Measurements from ENCODE around the gene HELT. TPM values are rescaled to one million over a fixed set of nuclear protein-coding genes. Genes with fewer than 3 reads are reported as not detected.

HELT gene
- total and polyA plus RNA-seq, 8 donors: 0.64 TPM; not detected in 7

- DNase-seq: no peak
- Histone ChIP-seq H3K36me3 (no peaks in the 10 kb centered on the region), H3K27ac (no peak overlapping the region), H3K27me3 (no peaks in the 10 kb centered on the region), H3K9me3 (peaks cover 0 to 2% of the 10 kb centered on the region in 2 donors), H3K4me1 (no peaks in the 10 kb centered on the region), H3K4me3 (no peak overlapping the region)
- intact Hi-C loops (cut with DNase I): no loop called here
- TF ChIP-seq CTCF (IDR thresholded peaks at IDR 0.05): no peak
- ATAC-seq: no peak
These were observed 43.3 kb downstream of the HELT start for GRCh38 chr4:185061610-185062009.

- DNase-seq (no peak), ATAC-seq (no peak)
- intact Hi-C loops (cut with DNase I): no loop called here
- no peak overlapping the region for H3K27ac ChIP-seq
- H3K4me3 ChIP-seq: no peak overlapping the region
- peaks cover 0 to 2% of the 10 kb centered on the region in 2 donors for H3K9me3 ChIP-seq
- H3K4me1 ChIP-seq: no peaks in the 10 kb centered on the region
- H3K27me3 ChIP-seq: no peaks in the 10 kb centered on the region
- H3K36me3 ChIP-seq: no peaks in the 10 kb centered on the region
- no peak for TF ChIP-seq CTCF (IDR thresholded peaks at IDR 0.05)
These were observed 44.3 kb downstream of the HELT start for GRCh38 chr4:185062606-185063005.

- intact Hi-C loops (cut with DNase I): no loop called here
- Histone ChIP-seq H3K4me3 (no peak overlapping the region), H3K9me3 (peaks cover 0 to 2% of the 10 kb centered on the region in 2 donors), H3K36me3 (no peaks in the 10 kb centered on the region), H3K27ac (no peak overlapping the region), H3K4me1 (no peaks in the 10 kb centered on the region), H3K27me3 (peaks cover 0 to 8% of the 10 kb centered on the region in 2 donors)
- DNase-seq (no peak), ATAC-seq (no peak)
- TF ChIP-seq CTCF (IDR thresholded peaks at IDR 0.05): no peak
These were observed 47.9 kb downstream of the HELT start for GRCh38 chr4:185066179-185066578.

- TF ChIP-seq CTCF (IDR thresholded peaks at IDR 0.05): no peak
- no peaks in the 10 kb centered on the region for H3K9me3 ChIP-seq
- intact Hi-C loops (cut with DNase I): no loop called here
- H3K27me3 ChIP-seq: peaks cover 0 to 8% of the 10 kb centered on the region in 2 donors
- ATAC-seq: no peak
- H3K36me3 ChIP-seq: no peaks in the 10 kb centered on the region
- H3K4me1 ChIP-seq: no peaks in the 10 kb centered on the region
- H3K4me3 ChIP-seq: no peak overlapping the region
- DNase-seq: no peak
- H3K27ac ChIP-seq: no peak overlapping the region
These were observed 50.5 kb downstream of the HELT start for GRCh38 chr4:185068837-185069236.

Other genes starting within 250 kb of the HELT start
- gene ACSL1, start 192.5 kb upstream of the HELT start, total RNA-seq: 100 to 1,000 TPM; 150 to 270 TPM
- gene ACSL1, start 192.5 kb upstream of the HELT start, polyA plus RNA-seq (ENCODE audit: insufficient read length in 6 of 6): 10 to 100 TPM; 18.5 to 29.7 (median 22.5) TPM
- gene SLC25A4, start 124.8 kb downstream of the HELT start, total RNA-seq: 10 to 100 TPM; 37.6 to 57.3 TPM
- gene SLC25A4, start 124.8 kb downstream of the HELT start, polyA plus RNA-seq (ENCODE audit: insufficient read length in 6 of 6): 10 to 100 TPM; 11.3 to 18.5 (median 14.5) TPM
- 10 to 100 TPM; 25.7 to 39.0 TPM for gene CFAP97, start 185.5 kb downstream of the HELT start, total RNA-seq
- gene CFAP97, start 185.5 kb downstream of the HELT start, polyA plus RNA-seq (ENCODE audit: insufficient read length in 6 of 6): 10 to 100 TPM; 36.0 to 46.0 (median 42.4) TPM
- 100 to 1,000 TPM in 1 of 2 donors, 10 to 100 TPM in 1; 65.8 to 122 TPM for gene SNX25, start 191.1 kb downstream of the HELT start, total RNA-seq
- gene SNX25, start 191.1 kb downstream of the HELT start, polyA plus RNA-seq (ENCODE audit: insufficient read length in 6 of 6): 10 to 100 TPM; 15.5 to 20.0 (median 18.1) TPM

Data from left lung (tissue), 10 donors.